Endometrium (tissue), 2 donors: ENCODE data around the gene ZNFX1.

Experiments
- FAIRE-seq: peaks from 2 replicates; lab custom pipeline; 2012; peaks lifted over from hg19 to GRCh38; lab: Jason Lieb, UNC
- donor health status: control.
- donor health status: control.

The ZNFX1 gene

GRCh38 chr20:49292010-49292409 is 14.2 kb upstream of the ZNFX1 start:
- no peak for FAIRE-seq

GRCh38 chr20:49291200-49291599 is 13.3 kb upstream of the ZNFX1 start:
- FAIRE-seq = no peak

- no peak for FAIRE-seq
Observed at GRCh38 chr20:49290608-49291191, 12.8 kb upstream of the ZNFX1 start.

GRCh38 chr20:49288784-49289696 is 11.2 kb upstream of the ZNFX1 start:
- no peak for FAIRE-seq

GRCh38 chr20:49288250-49288751 is 10.4 kb upstream of the ZNFX1 start:
- no peak for FAIRE-seq

GRCh38 chr20:49287555-49288249 is 9.8 kb upstream of the ZNFX1 start:
- no peak for FAIRE-seq

GRCh38 chr20:49286689-49287551 is 9.1 kb upstream of the ZNFX1 start:
- FAIRE-seq = no peak

GRCh38 chr20:49285813-49286494 is 8.1 kb upstream of the ZNFX1 start:
- no peak for FAIRE-seq

GRCh38 chr20:49285233-49285668 is 7.4 kb upstream of the ZNFX1 start:
- FAIRE-seq = no peak

GRCh38 chr20:49284818-49285217 is 7.0 kb upstream of the ZNFX1 start:
- no peak for FAIRE-seq

- no peak for FAIRE-seq
Observed at GRCh38 chr20:49283703-49284625, 6.1 kb upstream of the ZNFX1 start.

GRCh38 chr20:49283176-49283702 is 5.4 kb upstream of the ZNFX1 start:
- FAIRE-seq = no peak

- no peak for FAIRE-seq
Observed at GRCh38 chr20:49282584-49283171, 4.8 kb upstream of the ZNFX1 start.

GRCh38 chr20:49281913-49282467 is 4.1 kb upstream of the ZNFX1 start:
- FAIRE-seq = no peak

- no peak for FAIRE-seq
Observed at GRCh38 chr20:49281059-49281912, 3.4 kb upstream of the ZNFX1 start.

GRCh38 chr20:49280463-49281058 is 2.7 kb upstream of the ZNFX1 start:
- FAIRE-seq = no peak

GRCh38 chr20:49279677-49280462 is 2.0 kb upstream of the ZNFX1 start:
- FAIRE-seq = no peak
